ENCODE measurements around the gene PIN1.
A peak's percentile ranks its signal among the peaks of the same experiment; 100 is the strongest.

PIN1 gene

GRCh38 chr19:9801976-9802375 lies 33.1 kb upstream of the PIN1 start:
- H3K27me3 ChIP-seq (ENCODE audit: insufficient read depth, low read length) = no peaks in the 10 kb centered on the region
- no peaks in the 10 kb centered on the region; the same call in 1 of the 2 replicates for H3F3A ChIP-seq (ENCODE audit: insufficient read depth, low read length)
- H4K20me1 ChIP-seq (ENCODE audit: insufficient read depth, low read length) = no peaks in the 10 kb centered on the region
- no peaks in the 10 kb centered on the region for H3K79me2 ChIP-seq (ENCODE audit: insufficient read depth, low read length)
- no peak overlapping the region for H3K27ac ChIP-seq (ENCODE audit: low read depth, low read length, poor library complexity, severe bottlenecking)
- H3K9me2 ChIP-seq (ENCODE audit: low read depth, low read length) = no peaks in the 10 kb centered on the region
- no peak overlapping the region for H3K4me2 ChIP-seq (ENCODE audit: low read length)
- no peak overlapping the region for H3K4me3 ChIP-seq (ENCODE audit: low read depth, low read length, poor library complexity, severe bottlenecking)
- TF ChIP-seq EZH2 (IDR thresholded peaks at IDR 0.05; ENCODE audit: borderline replicate concordance, low read length) = no peak
- no peak for TF ChIP-seq CTCF (IDR thresholded peaks at IDR 0.05; ENCODE audit: low read length)
- no peaks in the 10 kb centered on the region for H3K4me1 ChIP-seq (ENCODE audit: insufficient read depth, low read length, severe bottlenecking)
- H2AFZ ChIP-seq (ENCODE audit: low read length) = no peak overlapping the region
- H3K9me3 ChIP-seq (ENCODE audit: low read length) = no peaks in the 10 kb centered on the region
- H3K36me3 ChIP-seq (ENCODE audit: insufficient read depth, low read length) = peaks cover 17% of the 10 kb centered on the region
- H3K9ac ChIP-seq (ENCODE audit: low read length) = no peak overlapping the region

GRCh38 chr19:9806803-9807202 lies 28.3 kb upstream of the PIN1 start:
- no peaks in the 10 kb centered on the region for H4K20me1 ChIP-seq (ENCODE audit: insufficient read depth, low read length)
- no peaks in the 10 kb centered on the region for H3K9me3 ChIP-seq (ENCODE audit: low read length)
- peaks cover 5% of the 10 kb centered on the region for H3K4me1 ChIP-seq (ENCODE audit: insufficient read depth, low read length, severe bottlenecking)
- no peak overlapping the region for H3K27ac ChIP-seq (ENCODE audit: low read depth, low read length, poor library complexity, severe bottlenecking)
- TF ChIP-seq CTCF (IDR thresholded peaks at IDR 0.05; ENCODE audit: low read length) (no peak), EZH2 (IDR thresholded peaks at IDR 0.05; ENCODE audit: borderline replicate concordance, low read length) (no peak)
- no peaks in the 10 kb centered on the region for H3K9me2 ChIP-seq (ENCODE audit: low read depth, low read length)
- H2AFZ ChIP-seq (ENCODE audit: low read length) = no peak overlapping the region
- H3K27me3 ChIP-seq (ENCODE audit: insufficient read depth, low read length) = no peaks in the 10 kb centered on the region
- no peak overlapping the region for H3K9ac ChIP-seq (ENCODE audit: low read length)
- H3F3A ChIP-seq (ENCODE audit: insufficient read depth, low read length) = no peaks in the 10 kb centered on the region; the same call in 1 of the 2 replicates
- no peak overlapping the region for H3K4me2 ChIP-seq (ENCODE audit: low read length)
- no peaks in the 10 kb centered on the region for H3K79me2 ChIP-seq (ENCODE audit: insufficient read depth, low read length)
- H3K4me3 ChIP-seq (ENCODE audit: low read depth, low read length, poor library complexity, severe bottlenecking) = no peak overlapping the region
- peaks cover 59% of the 10 kb centered on the region for H3K36me3 ChIP-seq (ENCODE audit: insufficient read depth, low read length)

- no peaks in the 10 kb centered on the region for H3K27me3 ChIP-seq (ENCODE audit: insufficient read depth, low read length)
- H3F3A ChIP-seq (ENCODE audit: insufficient read depth, low read length) = no peaks in the 10 kb centered on the region; the same call in 1 of the 2 replicates
- H4K20me1 ChIP-seq (ENCODE audit: insufficient read depth, low read length) = no peaks in the 10 kb centered on the region
- no peak overlapping the region for H3K4me2 ChIP-seq (ENCODE audit: low read length)
- H3K27ac ChIP-seq (ENCODE audit: low read depth, low read length, poor library complexity, severe bottlenecking) = peak overlapping the region; percentile 73
- H3K79me2 ChIP-seq (ENCODE audit: insufficient read depth, low read length) = no peaks in the 10 kb centered on the region
- H3K9me2 ChIP-seq (ENCODE audit: low read depth, low read length) = no peaks in the 10 kb centered on the region
- TF ChIP-seq EZH2 (IDR thresholded peaks at IDR 0.05; ENCODE audit: borderline replicate concordance, low read length) (no peak), CTCF (IDR thresholded peaks at IDR 0.05; ENCODE audit: low read length) (no peak)
- H3K36me3 ChIP-seq (ENCODE audit: insufficient read depth, low read length) = peaks cover 67% of the 10 kb centered on the region
- peaks cover 5% of the 10 kb centered on the region for H3K4me1 ChIP-seq (ENCODE audit: insufficient read depth, low read length, severe bottlenecking)
- H3K9me3 ChIP-seq (ENCODE audit: low read length) = no peaks in the 10 kb centered on the region
- H2AFZ ChIP-seq (ENCODE audit: low read length) = no peak overlapping the region
- peak overlapping the region; percentile 10; the same call in 1 of the 2 replicates for H3K9ac ChIP-seq (ENCODE audit: low read length)
- H3K4me3 ChIP-seq (ENCODE audit: low read depth, low read length, poor library complexity, severe bottlenecking) = no peak overlapping the region
These were observed 26.0 kb upstream of the PIN1 start for GRCh38 chr19:9808855-9809824.
